Epidermal melanocyte (primary cell): Measurements from ENCODE around the gene SPRR2G.
"Not testable (repeated sequence)": the region's sequence is repeated elsewhere in the genome, so short reads cannot be mapped to it uniquely, and the experiment has no call there.

Source experiments
- DNase-seq: peaks from one replicate; pipeline ENCODE4 v3.0.0; 2011; ENCODE audit warnings: low spot score; ENCODE audit not compliant: insufficient read length

Gene SPRR2G

GRCh38 chr1:153115264-153115663, 35.4 kb downstream of the SPRR2G start:
- DNase-seq = not testable (repeated sequence)

GRCh38 chr1:153113416-153113815, 37.3 kb downstream of the SPRR2G start, which contains the start of gene SPRR2F:
Gene SPRR2F, minus strand, starts transcription at chr1:153113516. Its CDS starts 783 bp downstream, at chr1:153112733.
- no peak for DNase-seq

- DNase-seq = not testable (repeated sequence)
These were observed 38.2 kb downstream of the SPRR2G start for GRCh38 chr1:153112454-153112853.

- DNase-seq = no peak
These were observed 50.4 kb downstream of the SPRR2G start for GRCh38 chr1:153100245-153100644.
